GM12865 (cell line): Measurements from ENCODE around the gene GRAMD2A.
A peak's percentile ranks its signal among the peaks of the same experiment; 100 is the strongest.

Source experiments
- DNase-seq: peaks from one replicate; pipeline ENCODE4 v3.0.0; 2010; ENCODE audit warnings: low read depth
- H3K4me3 ChIP-seq: 2 replicates; pipeline ENCODE4 v1.5.1; 2011; ENCODE audit warnings: mild to moderate bottlenecking, low read depth, low read length, control low read depth
- TF ChIP-seq, protein P1 (sequence below): IDR thresholded peaks from 2 replicates; pipeline ENCODE4 v1.5.1; 2011; ENCODE audit warnings: low read length, control low read depth, low read depth, inconsistent platforms; ENCODE audit not compliant: insufficient read depth; ENCODE audit errors: missing control alignments

Gene GRAMD2A

GRCh38 chr15:72198356-72199204 is 993 bp upstream of the GRAMD2A start:
- no peak for DNase-seq
- no peak overlapping the region for H3K4me3 ChIP-seq
- TF ChIP-seq, protein P1, sequence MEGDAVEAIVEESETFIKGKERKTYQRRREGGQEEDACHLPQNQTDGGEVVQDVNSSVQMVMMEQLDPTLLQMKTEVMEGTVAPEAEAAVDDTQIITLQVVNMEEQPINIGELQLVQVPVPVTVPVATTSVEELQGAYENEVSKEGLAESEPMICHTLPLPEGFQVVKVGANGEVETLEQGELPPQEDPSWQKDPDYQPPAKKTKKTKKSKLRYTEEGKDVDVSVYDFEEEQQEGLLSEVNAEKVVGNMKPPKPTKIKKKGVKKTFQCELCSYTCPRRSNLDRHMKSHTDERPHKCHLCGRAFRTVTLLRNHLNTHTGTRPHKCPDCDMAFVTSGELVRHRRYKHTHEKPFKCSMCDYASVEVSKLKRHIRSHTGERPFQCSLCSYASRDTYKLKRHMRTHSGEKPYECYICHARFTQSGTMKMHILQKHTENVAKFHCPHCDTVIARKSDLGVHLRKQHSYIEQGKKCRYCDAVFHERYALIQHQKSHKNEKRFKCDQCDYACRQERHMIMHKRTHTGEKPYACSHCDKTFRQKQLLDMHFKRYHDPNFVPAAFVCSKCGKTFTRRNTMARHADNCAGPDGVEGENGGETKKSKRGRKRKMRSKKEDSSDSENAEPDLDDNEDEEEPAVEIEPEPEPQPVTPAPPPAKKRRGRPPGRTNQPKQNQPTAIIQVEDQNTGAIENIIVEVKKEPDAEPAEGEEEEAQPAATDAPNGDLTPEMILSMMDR = no peak

- H3K4me3 ChIP-seq = no peak overlapping the region
- no peak for DNase-seq
- TF ChIP-seq, protein P1 = no peak
These were observed 537 bp downstream of the GRAMD2A start for GRCh38 chr15:72197041-72197459.

- H3K4me3 ChIP-seq = no peak overlapping the region
- TF ChIP-seq, protein P1 = no peak
- DNase-seq = no peak
These were observed 1.1 kb downstream of the GRAMD2A start for GRCh38 chr15:72196409-72197040.

- peak; percentile 39 for DNase-seq
- TF ChIP-seq, protein P1 = no peak
- H3K4me3 ChIP-seq = no peak overlapping the region
These were observed 2.5 kb downstream of the GRAMD2A start for GRCh38 chr15:72195101-72195511.

- DNase-seq = no peak
- TF ChIP-seq, protein P1 = no peak
- no peak overlapping the region for H3K4me3 ChIP-seq
These were observed 3.7 kb downstream of the GRAMD2A start for GRCh38 chr15:72193836-72194396.

- TF ChIP-seq, protein P1 = no peak
These were observed 5.2 kb downstream of the GRAMD2A start for GRCh38 chr15:72192416-72192815.

More at GRCh38 chr15:72192416-72192815, 5.2 kb downstream of the GRAMD2A start:
- no peak for DNase-seq
- no peak overlapping the region for H3K4me3 ChIP-seq
